HepG2 (cell line): Measurements from ENCODE around the gene LCN2. TPM values are rescaled to one million over a fixed set of nuclear protein-coding genes. Genes with fewer than 3 reads are reported as not detected.

Experiments
- KDM5B ChIP-seq: sonication (generic); formaldehyde crosslinking; IDR thresholded peaks from 2 replicates; pipeline ENCODE4 v1.4.0; 2020; ENCODE audit warnings: missing genetic modification reagents, mild to moderate bottlenecking, borderline replicate concordance
- SAFB2 ChIP-seq: sonication (generic); formaldehyde crosslinking; IDR thresholded peaks from 2 replicates; pipeline ENCODE4 v1.5.1; 2020; ENCODE audit warnings: missing genetic modification reagents, low read depth, mild to moderate bottlenecking, borderline replicate concordance
- SIX1 ChIP-seq: sonication (generic); formaldehyde crosslinking; IDR thresholded peaks from 2 replicates; pipeline ENCODE4 v1.4.0; 2020; ENCODE audit warnings: missing genetic modification reagents, borderline replicate concordance
- ZBTB10 ChIP-seq: sonication (generic); formaldehyde crosslinking; IDR thresholded peaks from 2 replicates; pipeline ENCODE4 v1.4.0; 2020; ENCODE audit warnings: missing genetic modification reagents, borderline replicate concordance
- ZBTB34 ChIP-seq: sonication (generic); formaldehyde crosslinking; IDR thresholded peaks from 2 replicates; pipeline ENCODE4 v1.8.0; 2022; ENCODE audit warnings: mild to moderate bottlenecking, missing genetic modification reagents
- ZBTB40 ChIP-seq, 2 experiments: fragments of 450-650 bp in 1 of 2; sonication (generic) in 1 of 2; formaldehyde crosslinking in 1 of 2; IDR thresholded peaks; 2 replicates each; pipeline versions ENCODE4 v1.6.1 to v1.8.0; 2016 to 2022; ENCODE audit warnings: antibody characterized with exemption in 1 of 2, mild to moderate bottlenecking in 1 of 2, missing genetic modification reagents in 1 of 2
- ZNF446 ChIP-seq: sonication (generic); formaldehyde crosslinking; IDR thresholded peaks from 2 replicates; pipeline ENCODE4 v1.5.0; 2020; ENCODE audit warnings: mild to moderate bottlenecking, missing genetic modification reagents
- ZNF629 ChIP-seq: sonication (generic); formaldehyde crosslinking; conservative IDR thresholded peaks from 2 replicates; pipeline ENCODE4 v1.5.0; 2020; ENCODE audit warnings: missing genetic modification reagents
- polyA plus RNA-seq, 8 experiments: library from polyadenylated mRNA; depleted of rRNA in 3 of 8; stranded (reverse) in 7 of 8; unstranded in 1 of 8; fragments of >200 nt; fragmentation: Illumina TruSeq in 4 of 8; extraction: Trizol in 4 of 8; gene quantifications; 2 replicates each; pipeline versions ENCODE4 v1.2.1 to v1.2.3, GENCODE V29; 2011 to 2016; ENCODE audit warnings: low read depth in 4 of 8, missing spikeins in 1 of 8, mixed read lengths in 1 of 8; ENCODE audit not compliant: insufficient read depth in 1 of 8
- total RNA-seq, 5 experiments: library from RNA; depleted of rRNA; stranded (reverse); fragments of >200 nt; fragmentation: Illumina TruSeq; extraction: Trizol; gene quantifications; 2 replicates each; pipeline ENCODE4 v1.2.3, GENCODE V29; 2016; ENCODE audit warnings: low read depth in 1 of 5
- TF ChIP-seq, protein P1 (sequence below): sonication (generic); formaldehyde crosslinking; IDR thresholded peaks from 2 replicates; pipeline ENCODE4 v1.4.0; 2020; ENCODE audit warnings: mild to moderate bottlenecking, missing genetic modification reagents
- TF ChIP-seq, protein P2 (sequence below): sonication (generic); formaldehyde crosslinking; conservative IDR thresholded peaks from 2 replicates; pipeline ENCODE4 v1.5.0; 2020; ENCODE audit warnings: missing genetic modification reagents

Gene LCN2
- total and polyA plus RNA-seq, 2 of the 13 experiments (the other 11 are each of a cell fraction or from before 2014, with no cell fraction given), result 0.38 to 1.4 TPM

- no peak for TF ChIP-seq ZBTB40 (IDR thresholded peaks at IDR 0.05)
- no peak for TF ChIP-seq ZBTB40 (CRISPR knock-in tag; IDR thresholded peaks at IDR 0.05)
- TF ChIP-seq ZBTB10 (CRISPR knock-in tag), result no peak
- TF ChIP-seq ZNF446 (CRISPR knock-in tag), result no peak
- TF ChIP-seq ZNF629 (CRISPR knock-in tag), result no peak
- no peak for TF ChIP-seq SAFB2
- TF ChIP-seq KDM5B, result peak; percentile 63
- no peak for TF ChIP-seq SIX1 (CRISPR knock-in tag)
- no peak for TF ChIP-seq ZBTB34 (CRISPR knock-in tag)
- TF ChIP-seq, protein P1, sequence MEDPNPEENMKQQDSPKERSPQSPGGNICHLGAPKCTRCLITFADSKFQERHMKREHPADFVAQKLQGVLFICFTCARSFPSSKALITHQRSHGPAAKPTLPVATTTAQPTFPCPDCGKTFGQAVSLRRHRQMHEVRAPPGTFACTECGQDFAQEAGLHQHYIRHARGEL (CRISPR knock-in tag), result peak; percentile 84; the same call in 1 of the 2 replicates
- TF ChIP-seq, protein P2, sequence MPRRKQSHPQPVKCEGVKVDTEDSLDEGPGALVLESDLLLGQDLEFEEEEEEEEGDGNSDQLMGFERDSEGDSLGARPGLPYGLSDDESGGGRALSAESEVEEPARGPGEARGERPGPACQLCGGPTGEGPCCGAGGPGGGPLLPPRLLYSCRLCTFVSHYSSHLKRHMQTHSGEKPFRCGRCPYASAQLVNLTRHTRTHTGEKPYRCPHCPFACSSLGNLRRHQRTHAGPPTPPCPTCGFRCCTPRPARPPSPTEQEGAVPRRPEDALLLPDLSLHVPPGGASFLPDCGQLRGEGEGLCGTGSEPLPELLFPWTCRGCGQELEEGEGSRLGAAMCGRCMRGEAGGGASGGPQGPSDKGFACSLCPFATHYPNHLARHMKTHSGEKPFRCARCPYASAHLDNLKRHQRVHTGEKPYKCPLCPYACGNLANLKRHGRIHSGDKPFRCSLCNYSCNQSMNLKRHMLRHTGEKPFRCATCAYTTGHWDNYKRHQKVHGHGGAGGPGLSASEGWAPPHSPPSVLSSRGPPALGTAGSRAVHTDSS (CRISPR knock-in tag), result no peak
Measured at GRCh38 chr9:128127990-128128835, 21.0 kb upstream of the LCN2 start (continued).
